ENCODE results near the gene UBE2G1.
"Not testable (repeated sequence)": the region's sequence is repeated elsewhere in the genome, so short reads cannot be mapped to it uniquely, and the experiment has no call there.

The UBE2G1 gene

DNA sequence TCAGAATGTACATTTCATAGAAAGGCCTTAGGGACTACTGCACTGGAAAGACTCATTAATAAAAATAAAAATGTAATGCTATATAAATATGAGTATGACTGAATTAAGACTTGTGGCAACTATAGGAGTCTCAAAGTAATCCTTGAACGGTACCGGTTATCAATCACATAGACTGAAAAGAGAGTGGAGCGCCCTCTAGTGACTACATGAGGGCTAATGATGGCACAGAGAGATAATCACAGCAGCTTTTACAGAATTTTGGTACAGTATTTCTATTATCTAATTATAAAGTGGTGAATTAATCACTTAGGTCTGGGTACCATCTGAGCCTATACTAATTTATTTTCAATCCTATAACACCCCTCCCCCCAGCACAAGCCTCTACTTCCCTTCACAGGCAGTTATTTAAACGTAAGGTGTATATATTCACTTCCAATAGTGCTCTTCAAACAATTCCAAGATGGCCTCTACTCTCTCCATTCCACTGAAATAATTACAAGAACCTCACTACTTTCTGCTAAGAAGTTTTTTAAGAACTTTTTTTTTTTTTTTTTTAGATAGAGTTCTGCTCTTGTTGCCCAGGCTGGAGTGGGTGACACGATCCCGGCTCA is 62.0 kb downstream of the UBE2G1 start:
- no peak for DNase-seq

DNA sequence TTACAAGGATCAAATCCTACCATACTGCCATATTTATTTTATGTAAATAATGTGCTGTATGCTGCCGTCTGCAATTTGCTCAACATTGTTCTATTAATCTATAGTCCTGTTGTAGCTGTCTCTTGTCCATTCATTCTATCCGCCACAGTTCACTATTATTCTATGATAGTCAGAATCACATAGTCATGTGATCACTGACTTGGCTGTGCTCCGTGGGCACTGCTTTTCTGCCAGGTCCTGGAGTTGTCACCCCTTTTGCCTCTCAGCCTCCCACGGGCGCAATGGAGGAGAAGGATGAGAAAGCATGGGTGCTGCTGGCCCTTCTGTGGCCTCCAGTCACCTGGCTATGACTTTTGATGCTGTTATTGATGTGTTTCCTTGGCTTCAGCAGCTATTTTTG is 65.4 kb downstream of the UBE2G1 start:
- no peak for DNase-seq

- no peak for DNase-seq
Observed at GRCh38 chr17:4297351-4297750, 69.1 kb downstream of the UBE2G1 start.

GRCh38 chr17:4295686-4296085 is 70.8 kb downstream of the UBE2G1 start:
- no peak for DNase-seq

DNA sequence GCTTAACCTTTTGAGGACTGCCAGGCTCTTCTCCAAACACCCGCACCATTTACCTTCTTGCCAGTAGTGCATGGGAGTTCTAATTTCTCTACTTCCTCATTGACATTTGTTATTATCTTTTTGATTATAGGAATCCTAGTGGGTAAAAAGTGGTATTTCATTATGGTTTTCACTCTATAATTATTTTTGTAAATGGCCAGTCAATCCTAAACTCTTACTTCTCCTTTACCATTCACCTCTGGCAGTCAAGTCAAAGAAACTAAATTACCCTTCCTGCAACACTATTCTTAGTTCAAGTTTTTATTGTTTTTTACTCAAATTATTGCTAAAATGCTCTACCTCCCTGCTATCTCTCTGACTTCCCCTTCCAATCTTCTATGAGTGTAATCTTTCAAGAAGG is 72.9 kb downstream of the UBE2G1 start:
- no peak for DNase-seq

DNA sequence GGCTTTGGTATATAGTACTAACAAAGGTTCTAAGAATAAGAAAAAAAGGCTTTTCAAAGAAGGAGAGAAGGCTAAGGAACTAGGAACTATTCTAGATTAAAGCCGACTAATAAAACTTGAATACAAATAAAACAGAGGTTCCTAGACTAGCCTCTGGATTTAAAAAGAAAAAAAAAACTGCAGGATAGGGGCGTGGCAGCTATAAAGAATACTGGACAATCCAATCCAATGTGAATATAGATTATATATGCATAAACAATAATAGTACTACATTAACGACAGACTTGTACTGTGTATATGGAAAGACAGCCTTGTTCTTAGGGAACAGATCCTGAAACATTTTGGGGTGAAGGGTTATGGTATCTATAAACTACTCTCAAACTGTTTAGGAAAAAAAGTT is 78.8 kb downstream of the UBE2G1 start:
- DNase-seq: no peak

DNA sequence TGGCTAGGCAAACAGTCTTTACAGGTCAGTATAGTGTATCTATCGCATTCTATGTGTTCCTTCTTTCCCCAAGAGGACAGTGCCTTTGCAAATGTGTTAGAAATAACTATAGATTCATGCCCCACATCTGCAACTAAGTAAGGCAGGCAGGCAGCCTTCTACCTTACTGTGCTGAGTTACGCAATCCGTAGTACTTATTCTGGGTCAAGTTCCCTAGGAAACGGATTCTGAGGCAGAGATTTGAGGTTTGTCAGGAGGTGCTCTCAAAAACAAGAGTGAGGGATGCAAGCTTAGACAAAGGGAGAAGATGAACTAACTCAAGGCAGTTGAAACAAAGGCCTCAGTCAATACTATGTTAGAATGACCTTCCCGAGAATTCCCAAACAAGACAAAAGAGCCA is 90.0 kb downstream of the UBE2G1 start:
- DNase-seq: no peak

DNA sequence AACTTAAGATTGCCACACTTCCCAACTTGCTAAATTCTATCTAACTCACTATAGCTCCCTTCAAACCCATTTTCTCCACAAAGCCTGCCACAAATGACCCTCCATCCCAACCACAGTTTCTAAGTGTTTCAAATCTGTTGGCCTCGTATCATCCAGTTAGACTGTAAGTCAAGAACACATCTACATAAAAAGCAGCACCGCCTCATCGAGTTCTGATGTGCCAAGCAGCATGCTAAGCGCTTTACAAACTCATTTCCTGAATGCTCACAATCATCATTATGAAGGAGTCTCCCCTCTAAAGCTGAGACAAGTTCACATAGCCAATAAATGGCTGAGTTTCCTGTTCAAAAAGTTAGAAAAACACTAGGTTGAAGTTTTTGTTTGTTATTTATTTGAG is 93.5 kb downstream of the UBE2G1 start:
- no peak for DNase-seq

DNA sequence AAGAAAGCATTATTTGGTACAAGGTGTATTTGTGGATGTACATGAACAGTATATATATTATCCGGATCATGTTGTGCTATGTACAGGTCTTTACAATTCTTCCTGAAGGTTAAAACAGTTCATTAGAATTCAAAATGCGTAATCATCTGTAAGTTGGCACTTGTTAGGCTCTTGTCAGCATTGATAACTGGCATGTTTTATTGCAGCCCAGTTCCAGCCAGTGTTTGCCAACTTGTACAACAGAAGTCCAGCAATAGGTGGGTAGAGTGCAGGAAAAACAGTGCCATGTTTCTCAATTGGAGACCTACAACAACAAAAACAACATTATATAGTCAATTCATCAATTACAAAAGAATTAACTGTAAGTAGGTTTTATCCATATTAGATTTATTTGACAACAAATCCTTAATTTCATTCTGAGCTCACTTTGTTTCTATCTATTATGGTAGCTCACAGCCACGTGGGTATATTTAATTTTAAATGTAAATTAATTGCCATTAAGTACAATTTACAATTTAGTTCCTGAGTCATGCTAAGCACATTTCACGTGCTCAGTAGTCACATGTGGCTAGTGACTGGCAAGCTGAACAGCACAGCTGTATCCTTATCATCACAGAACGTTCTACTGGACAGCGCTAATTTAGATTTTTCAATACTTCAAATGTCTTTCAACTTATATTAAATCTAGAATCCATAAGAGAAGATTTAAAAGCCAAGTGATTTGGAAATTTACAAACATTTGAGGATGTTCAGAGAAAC is 94.1 kb downstream of the UBE2G1 start:
- DNase-seq: no peak

- no peak for DNase-seq
Observed at GRCh38 chr17:4270736-4271135, 95.7 kb downstream of the UBE2G1 start.

- DNase-seq: no peak
Observed at GRCh38 chr17:4269915-4270314, 96.6 kb downstream of the UBE2G1 start.

DNA sequence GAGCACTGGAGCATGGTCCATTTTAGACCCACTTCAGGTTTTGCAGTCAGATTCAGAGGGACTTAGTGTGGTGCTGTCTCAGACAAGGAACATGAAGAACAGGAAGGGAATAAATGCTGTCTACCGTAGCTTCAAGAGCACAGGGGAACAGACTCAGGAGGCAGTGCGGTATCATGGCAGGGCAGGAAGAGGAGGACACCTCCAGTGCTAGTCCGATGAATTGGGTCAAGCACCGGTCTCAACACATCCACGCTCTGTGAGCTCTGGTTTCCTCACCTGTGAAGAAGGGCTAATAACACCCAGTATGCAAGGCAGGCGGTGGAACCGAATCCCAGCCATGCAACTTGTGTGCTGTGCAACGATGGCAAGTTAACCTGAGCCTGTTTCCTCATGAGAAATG is 99.1 kb downstream of the UBE2G1 start:
- DNase-seq: no peak

GRCh38 chr17:4266550-4266949 is 99.9 kb downstream of the UBE2G1 start:
- DNase-seq: no peak

GRCh38 chr17:4263282-4264215 is 102.9 kb downstream of the UBE2G1 start, which contains the start of gene ANKFY1:
ANKFY1 (minus strand) TSS chr17:4263979; CDS start chr17:4263941, 38 bp downstream.
- peak; percentile 92 for DNase-seq

- no peak for DNase-seq
Observed at GRCh38 chr17:4262703-4263102, 103.8 kb downstream of the UBE2G1 start.

GRCh38 chr17:4261452-4261851 is 105.0 kb downstream of the UBE2G1 start:
- no peak for DNase-seq

DNA sequence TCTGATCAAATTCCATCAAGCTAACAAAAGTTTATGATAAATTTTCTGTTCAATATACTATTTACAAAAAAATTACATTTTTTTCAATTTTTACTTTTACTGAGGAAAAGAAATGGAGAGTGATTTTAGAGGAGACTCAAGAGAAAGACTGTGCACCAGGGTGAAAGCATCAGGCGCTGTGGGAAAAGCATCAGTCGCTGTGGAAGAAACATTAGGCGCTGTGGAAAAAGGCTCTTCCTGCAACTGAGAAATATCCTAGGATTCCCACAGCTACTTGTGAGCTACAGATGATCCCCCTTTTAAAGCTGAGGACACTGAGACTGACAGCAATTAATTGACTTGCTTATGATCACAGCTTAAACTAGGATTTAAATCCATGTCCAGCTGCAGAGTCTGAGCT is 107.6 kb downstream of the UBE2G1 start:
- DNase-seq: no peak

DNA sequence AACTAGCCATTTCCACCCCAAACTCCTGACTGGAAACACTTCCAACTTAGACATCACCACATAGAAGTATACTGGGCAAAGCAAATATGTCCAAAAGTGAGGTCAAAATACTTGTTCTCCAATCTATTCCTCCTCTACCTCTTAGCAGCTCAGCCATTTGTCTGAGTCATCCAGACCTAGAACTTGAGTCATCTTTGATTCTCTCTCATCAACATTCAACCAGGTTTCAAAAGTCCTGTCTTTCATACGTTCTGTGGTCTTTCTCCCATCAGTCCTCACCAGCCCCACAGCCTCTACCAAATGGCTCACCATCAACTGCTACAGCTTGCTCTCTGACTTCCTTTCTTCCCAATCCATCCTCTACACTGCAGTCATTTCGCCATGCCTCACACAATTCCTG is 109.5 kb downstream of the UBE2G1 start:
- no peak for DNase-seq

GRCh38 chr17:4255271-4255670 is 111.2 kb downstream of the UBE2G1 start:
- DNase-seq: not testable (repeated sequence)

- DNase-seq: no peak
Observed at GRCh38 chr17:4250887-4251286, 115.6 kb downstream of the UBE2G1 start.

DNA sequence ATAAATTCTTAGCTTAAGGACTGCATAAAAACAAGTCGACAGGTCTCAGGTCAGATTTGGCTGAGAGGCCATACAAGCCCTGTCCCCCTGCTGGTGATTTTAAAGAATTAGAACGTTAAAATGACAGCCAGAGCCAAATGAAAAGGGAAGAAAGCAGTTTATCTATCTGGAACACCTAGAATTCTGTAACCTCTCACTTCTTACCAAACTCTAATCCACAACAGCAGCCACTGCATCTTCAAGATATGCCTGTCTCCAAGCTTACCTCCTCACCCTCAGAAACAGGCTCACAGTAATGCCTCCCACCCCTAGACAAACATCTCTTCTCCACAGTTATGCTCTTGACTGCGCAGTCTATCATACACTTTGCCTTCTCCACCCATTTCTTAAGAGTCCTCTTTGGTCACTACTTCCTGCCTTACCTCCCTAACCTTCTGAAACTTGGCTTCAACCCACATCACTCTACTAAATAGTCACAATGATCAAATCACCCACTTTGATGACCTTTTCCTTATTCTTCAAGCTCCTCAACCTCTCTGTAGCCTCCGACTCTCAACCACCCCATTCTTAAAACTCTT is 116.9 kb downstream of the UBE2G1 start:
- no peak for DNase-seq

GRCh38 chr17:4248504-4249277 is 117.8 kb downstream of the UBE2G1 start:
- no peak for DNase-seq

Measured in right kidney (tissue), 1 donor.